ENCODE data around the gene GLE1.

Gene GLE1, protein sequence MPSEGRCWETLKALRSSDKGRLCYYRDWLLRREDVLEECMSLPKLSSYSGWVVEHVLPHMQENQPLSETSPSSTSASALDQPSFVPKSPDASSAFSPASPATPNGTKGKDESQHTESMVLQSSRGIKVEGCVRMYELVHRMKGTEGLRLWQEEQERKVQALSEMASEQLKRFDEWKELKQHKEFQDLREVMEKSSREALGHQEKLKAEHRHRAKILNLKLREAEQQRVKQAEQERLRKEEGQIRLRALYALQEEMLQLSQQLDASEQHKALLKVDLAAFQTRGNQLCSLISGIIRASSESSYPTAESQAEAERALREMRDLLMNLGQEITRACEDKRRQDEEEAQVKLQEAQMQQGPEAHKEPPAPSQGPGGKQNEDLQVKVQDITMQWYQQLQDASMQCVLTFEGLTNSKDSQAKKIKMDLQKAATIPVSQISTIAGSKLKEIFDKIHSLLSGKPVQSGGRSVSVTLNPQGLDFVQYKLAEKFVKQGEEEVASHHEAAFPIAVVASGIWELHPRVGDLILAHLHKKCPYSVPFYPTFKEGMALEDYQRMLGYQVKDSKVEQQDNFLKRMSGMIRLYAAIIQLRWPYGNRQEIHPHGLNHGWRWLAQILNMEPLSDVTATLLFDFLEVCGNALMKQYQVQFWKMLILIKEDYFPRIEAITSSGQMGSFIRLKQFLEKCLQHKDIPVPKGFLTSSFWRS
- total RNA-seq = 42.4 to 93.0 (median 68.4) reads per million in 17 experiments

DNA sequence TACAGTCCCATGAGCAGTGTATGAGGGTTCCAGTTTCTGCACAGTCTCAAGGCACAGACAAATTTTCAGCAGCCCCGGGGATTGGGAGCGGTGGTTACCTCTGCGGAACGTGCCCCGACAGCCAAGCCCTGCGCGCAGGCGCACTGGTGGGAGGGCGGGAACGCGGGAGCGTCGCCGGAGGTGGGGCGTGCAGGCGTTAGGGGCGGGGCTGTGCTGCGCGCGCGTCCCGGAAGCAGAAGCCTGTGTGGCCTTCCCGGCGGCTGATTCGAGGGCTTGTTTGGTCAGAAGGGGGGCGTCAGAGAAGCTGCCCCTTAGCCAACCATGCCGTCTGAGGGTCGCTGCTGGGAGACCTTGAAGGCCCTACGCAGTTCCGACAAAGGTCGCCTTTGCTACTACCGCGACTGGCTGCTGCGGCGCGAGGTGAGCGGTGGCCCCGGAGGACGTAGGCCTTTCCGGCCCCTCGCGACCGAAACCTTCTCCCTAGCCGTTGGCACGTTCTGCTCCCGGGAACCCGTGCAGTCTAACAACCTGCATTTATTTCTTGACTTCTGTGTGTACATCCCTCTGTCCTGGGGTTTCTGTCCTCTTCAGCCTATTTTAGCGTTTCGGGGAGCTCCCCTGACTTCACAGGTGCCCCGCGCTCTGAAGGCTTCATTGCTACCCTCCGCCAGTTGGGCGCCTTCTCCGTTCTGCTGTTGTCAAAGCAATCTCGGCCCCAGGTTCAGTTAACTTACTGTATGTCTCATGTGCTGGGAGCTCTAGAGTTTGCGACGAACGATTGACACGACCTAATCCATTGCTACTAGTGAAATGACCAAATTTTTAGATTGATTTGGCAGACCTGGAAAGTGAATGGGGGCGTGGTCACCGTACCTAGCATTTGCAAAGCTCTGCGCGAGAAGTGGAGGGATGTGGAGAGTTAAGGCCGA lies at the start of gene GLE1:
Gene GLE1 (plus strand): TSS at position 235 of the 929 bp plus-strand sequence. CDS start 87 bp downstream, at position 322.
- peak; percentile 96 to 99 (median 98) for DNase-seq

DNA sequence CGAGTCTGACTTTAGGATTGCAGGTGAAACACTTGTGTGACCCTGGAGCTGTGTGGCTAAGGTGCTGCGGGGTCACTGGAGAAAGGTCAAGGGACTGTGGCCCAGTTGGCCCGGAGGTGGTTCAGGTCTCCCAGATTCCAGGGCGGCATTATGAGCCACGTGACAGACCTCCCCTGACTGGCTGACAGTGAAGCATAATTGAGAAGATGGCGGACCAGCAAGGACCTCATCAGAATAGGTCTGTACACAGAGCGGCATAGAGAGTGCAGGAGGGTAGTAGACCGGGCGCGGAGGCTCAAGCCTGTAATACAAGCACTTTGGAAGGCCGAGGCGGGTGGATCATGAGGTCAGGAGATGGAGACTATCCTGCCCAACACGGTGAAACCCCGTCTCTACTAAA lies 49.5 kb upstream of the GLE1 start:
- no peak for DNase-seq

DNA sequence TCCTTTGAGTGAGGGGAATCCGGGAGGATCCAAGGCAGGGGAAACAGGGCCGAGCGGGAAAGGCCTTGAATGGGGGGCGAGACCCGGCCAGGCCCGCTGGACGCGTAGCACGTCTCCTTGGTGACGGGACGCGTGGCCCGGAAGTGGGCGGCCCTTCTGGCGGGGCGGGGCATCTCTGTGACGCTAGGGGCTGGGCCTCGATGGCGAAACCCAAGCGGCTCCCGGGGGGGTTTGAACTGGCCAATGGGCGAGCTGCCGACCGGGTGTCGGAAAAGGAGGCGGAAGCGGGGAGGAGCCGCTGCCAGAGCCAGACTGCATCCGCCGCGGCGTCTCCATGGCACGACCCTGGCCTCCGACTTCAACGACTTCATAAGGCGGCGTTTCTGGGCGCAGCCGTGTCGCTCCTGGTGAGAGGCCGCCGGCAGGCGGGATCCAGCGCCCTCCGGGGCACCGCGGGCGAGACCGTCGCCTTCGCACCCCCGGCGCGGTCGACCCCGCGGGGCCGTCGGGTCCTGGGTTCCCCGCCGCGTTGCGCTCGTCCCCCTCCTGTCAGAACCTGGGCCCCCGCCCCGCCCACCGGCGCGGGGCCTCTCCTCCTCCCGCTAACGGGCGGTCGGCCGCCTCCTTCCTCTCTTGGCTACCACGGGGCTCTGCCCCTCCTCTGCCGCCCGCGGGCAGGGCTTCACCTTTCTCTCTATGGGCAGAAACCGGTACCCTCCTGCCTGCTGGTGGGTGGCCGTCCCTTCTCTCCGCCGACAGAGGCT lies 48.5 kb upstream of the GLE1 start, which contains the start of gene ODF2:
Gene ODF2 (plus strand): TSS at position 158 of the 764 bp plus-strand sequence. CDS start 86 bp downstream, at position 244.
- DNase-seq = peak; percentile 97 to 99 (median 98)

DNA sequence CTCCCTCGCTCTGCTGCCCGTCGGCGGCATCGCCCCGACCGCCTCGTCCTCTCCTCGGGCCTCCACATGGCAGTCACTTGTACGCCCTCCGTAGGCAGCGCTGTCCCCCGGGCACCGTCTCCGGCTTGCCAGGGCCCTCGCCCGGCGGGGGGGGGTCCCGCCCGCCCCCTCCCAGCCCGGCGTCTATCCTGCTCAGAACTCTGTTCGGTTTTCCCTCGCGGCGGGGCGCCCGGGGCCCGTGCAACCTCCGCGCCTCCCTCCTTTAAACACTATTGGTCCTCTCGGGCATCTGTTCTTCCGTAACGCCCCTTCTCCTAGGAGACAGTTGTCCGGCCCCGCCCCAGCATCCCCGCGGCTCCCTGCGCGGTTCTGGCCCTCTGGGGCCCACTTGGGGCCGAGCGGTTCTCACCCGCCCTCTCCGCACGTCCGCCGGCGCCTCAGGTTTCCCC lies 47.9 kb upstream of the GLE1 start:
- peak; percentile 60 to 84 (median 80) for DNase-seq

DNA sequence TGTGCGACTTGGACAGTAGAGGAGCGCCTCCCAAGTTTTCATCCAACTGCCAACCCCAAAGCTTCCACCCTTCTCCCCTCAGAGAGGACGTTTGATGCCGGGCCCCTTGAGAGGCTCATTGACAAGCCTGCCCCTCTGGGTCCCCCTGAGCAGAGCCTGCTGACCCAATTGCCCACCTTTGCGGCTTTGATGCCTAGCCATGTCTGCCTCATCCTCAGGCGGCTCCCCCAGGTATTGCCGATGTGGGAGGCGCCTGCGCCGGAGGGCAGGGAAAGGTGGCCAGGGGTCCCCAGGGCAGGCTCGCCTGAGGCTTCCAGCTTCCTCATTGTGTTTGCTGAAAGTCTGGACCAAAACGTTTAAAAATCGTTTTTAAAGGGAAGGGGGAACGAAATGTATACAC lies 47.3 kb upstream of the GLE1 start:
- DNase-seq = no peak

DNA sequence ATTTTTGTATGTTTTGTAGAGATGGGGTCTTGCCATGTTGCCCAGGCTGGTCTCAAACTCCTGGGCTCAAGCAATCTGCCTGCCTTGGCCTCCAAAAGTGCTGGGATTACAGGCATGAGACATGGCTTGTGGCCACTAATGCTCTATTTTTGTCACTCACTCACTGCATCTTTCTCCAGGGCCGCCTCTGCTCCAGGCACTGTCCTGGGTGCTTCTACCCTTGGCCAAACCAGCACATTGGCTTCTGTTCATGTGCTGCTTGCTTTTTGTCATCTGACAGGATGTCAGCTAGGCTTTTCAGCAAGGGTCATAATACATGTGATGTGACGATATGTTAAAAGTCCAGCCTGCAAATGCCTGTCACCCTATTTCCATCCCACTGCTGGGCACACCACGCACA lies 45.5 kb upstream of the GLE1 start:
- DNase-seq = no peak

DNA sequence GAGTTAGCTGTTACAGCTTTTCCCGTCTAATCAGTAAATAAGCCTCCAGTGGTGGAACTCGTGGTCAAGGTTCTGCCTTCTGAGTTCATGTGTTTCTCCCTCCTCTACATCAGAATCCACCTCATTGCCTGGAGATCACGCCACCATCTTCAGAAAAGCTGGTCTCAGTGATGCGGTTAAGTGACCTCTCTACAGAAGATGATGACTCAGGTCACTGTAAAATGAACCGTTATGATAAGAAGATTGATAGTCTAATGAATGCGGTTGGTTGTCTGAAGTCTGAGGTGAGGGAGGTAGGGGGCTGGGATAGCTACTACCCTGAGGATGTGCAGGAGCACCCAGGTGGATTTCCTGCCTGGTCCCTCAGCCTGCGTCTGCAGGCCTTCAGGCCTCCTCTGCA lies 35.4 kb upstream of the GLE1 start:
- no peak for DNase-seq

DNA sequence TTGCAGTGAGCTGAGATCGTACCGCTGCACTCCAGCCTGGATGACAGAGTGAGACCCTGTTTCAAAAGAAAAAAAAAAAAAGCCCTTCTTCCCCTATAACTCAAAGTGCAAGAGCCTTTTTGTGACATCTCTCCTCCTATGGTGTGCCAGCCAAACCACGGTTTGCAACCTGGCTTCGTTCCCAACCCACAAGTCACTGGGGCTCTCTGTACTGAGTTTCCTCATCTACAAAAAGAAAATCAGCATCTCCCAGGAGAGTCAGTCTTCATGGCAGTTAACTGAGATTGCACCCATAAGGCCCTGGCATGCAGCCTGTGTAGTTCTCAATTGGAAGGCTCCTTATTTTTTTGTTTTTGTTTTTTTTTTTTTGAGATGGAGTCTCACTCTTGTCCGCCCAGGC lies 34.0 kb upstream of the GLE1 start:
- DNase-seq = peak; percentile 27 to 52 (median 40)

DNA sequence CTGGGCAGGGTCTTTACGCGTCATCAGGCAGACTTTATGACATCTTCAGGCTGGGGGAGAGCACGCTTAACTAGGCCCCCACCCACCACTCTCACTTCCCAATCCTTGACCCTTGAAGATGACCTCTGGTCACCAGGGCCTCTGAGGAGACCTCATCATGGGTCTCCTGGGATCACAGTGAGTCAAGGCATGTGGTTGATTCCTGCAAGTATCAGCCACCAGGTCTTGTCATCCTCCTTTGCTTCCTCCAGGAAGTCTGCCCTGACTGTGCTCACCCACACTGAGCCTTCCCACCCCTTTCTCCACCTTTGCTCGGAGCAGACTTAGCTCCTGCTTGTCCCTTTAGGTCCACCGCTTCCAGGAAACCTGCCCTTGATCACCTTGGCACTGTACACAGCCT lies 31.4 kb upstream of the GLE1 start:
- peak in 3 of 4 experiments; percentile 14 to 32 (median 29) for DNase-seq

DNA sequence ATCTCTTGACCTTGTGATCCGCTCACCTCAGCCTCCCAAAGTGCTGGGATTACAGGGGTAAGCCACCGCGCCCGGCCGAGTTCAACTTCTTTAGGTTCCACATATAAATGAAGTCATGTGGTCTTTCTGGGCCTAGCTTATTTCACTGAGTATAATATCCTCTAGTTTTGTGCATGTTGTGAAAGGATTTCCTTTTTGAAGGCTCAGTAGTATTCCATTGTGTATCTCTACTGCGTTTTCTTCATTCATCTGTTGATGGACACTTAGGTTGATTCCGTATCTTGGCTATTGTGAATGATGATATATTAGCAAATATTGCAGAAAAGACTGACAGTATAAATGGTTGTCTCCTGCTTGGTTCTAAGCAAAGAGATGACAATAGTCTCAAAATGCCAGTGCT lies 28.7 kb upstream of the GLE1 start:
- DNase-seq = no peak

DNA sequence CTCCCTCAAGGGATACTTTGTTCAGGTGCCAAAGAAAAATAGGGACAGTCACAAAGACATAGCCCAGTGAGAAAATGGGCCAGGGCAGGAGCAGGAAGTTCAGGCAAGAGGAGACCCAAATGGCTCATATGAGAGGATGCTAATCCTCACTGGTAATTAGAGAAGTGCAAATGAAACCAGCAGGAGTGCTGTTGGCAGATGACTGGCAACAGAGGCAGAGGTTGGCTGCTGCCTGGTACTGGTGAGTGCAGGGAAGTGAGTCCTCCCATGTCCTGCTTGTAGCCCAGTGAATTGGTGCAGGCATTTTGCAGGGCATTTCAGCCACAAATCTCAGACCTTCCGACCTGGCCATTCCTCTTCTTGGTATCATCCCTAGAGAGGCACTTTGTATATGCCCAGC lies 25.3 kb upstream of the GLE1 start:
- DNase-seq = no peak

DNA sequence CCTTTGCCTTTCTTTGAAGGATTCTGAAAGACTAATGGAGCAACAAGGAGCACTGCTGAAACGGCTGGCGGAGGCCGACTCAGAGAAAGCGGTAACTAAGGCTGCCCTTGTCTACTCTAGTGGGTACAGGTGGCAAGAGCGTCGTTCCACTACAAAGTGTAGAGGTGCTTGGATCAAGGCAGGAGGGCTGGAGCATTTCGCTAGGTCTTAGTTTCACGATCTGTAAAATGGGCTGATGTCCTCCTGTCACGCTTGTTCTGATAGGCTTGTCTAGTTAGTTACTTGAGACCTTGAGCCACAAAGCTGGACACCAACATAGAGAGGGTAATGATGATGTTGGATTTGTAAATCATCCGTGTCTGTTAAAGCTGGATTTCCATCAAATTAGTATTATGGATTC lies 23.0 kb upstream of the GLE1 start:
- no peak for DNase-seq

DNA sequence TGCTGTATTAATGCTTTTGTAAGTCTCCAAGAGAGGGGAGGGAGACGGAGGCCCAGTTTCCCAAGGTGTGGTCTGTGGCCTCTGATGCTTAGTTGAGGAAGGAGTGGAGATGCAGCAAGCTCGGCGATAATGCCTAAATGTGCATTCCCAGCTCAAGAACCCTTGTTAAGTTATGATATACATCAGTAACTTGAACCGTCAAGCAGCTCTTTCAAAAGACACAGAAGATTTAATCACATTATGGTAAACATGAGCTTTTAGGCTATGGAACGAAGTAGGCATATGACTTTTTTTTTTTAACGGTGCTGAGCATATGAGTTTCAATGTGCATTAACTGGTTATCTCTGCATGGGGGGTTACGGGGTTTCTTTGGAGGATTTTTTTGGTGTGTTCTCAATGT lies 22.3 kb upstream of the GLE1 start:
- no peak for DNase-seq

DNA sequence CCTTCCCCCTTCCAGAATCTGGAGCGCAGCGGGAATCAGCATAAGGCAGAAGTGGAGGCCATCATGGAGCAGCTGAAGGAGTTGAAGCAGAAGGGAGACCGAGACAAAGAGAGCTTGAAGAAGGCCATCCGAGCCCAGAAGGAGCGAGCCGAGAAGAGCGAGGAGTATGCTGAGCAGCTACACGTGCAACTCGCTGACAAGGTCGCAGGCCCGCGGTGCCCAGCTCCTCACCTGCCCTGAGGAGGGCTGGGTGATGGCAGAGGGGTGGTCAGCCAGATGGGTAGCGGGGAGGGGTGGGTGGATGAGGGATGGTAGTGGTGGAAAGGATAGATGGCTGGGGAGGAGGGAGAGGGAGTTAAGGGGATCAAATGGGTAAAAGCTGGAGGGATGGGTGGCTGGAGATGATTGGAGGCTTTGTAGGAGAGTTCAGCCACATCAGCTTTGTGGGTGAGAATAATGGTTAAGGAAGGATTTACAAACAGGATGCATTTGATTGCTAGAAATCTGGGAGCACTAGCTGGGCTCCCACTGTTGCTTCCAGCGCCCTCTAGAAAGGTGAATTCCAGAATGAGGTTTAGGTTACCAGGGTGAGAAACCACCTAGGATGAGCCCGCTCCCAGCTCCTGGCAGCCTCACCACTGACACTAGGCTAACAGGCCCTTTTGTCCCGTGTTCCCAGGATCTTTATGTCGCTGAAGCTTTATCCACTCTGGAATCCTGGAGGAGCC lies 19.7 kb upstream of the GLE1 start:
- no peak for DNase-seq

DNA sequence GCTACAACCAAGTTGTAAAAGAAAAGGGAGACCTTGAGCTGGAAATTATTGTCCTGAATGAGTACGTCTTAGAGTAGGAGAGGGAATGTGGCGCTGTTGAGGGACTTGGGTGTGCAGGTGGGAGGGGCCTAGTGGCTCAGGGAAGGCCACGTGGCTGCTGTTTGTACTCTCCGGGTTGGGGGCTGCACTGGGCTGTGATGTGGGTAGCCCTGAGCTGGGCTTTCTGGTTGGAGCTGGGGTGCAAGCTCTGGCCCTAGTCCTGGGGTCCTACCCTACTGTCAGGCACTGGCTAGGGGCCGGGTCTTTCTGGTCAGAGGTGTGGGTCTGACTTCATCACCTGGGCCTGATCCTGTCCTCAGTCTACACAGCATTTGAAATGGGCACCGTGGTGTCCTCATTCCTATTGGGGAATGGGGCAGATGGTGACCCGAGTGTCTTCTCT lies 19.1 kb upstream of the GLE1 start:
- DNase-seq = no peak

DNA sequence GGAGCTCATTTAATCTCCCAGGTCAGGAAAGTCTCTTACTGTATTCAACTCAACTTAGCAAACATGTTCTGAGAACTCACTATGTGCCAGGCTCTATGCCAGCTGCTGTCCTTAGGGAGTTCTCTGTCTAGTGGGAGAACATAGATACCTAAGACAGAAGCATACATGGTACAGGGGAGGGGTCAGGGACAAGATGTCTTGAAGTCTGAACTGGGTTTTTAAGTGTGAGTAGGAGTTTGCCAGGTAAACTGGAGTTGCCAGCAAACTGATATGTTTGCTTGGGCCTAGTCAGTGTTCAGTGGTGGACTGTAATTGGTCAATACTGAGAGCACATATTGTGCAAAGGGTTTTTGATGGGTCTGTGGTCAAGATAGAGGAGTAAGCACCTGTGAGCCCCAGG lies 18.3 kb upstream of the GLE1 start:
- DNase-seq = no peak

DNA sequence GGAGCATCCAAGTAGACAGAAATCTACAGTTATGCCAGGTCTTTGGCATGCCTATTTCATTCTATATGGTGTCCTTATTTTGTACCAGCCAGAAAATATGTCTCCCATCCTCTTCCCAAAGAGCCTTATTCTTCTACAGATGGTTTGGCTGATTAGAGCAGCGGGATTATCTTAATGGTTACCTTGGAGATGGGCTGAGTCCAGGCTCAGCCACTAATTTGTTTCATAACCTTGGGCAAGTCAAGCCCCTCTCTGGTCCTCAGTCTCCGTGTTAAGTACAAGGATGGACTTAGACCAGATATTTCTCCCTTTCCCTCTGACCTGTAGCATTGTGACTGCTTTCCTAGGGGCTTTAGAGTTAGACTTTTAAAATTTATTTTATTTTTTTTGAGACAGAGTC lies 11.1 kb upstream of the GLE1 start:
- DNase-seq = no peak

DNA sequence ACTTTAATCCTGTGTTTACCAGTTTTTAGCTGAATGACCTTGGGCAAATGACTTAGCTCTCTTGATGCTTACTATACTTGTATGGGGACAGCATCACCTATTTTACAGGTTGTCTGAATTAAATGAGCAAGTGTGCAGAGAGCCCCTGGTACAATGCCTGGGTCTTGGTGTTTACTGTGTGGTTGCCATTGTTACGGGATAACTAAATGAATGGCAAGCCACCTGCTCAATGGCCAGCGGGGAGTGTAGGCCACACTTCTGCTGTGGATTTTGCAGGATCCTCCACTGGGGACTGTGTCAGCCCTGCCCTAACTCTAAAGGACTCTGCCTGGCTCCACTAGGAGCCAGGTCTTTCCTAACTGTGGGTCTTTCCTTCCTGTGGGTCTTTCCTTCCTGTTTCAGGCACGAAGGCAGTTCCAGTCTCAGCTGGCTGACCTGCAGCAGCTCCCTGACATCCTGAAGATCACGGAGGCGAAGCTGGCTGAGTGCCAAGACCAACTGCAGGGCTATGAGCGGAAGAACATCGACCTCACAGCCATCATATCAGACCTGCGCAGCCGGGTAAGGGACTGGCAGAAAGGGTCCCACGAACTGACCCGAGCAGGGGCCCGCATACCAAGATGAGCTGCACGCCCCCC lies 10.3 kb upstream of the GLE1 start:
- DNase-seq = peak; percentile 45 to 81 (median 72)

DNA sequence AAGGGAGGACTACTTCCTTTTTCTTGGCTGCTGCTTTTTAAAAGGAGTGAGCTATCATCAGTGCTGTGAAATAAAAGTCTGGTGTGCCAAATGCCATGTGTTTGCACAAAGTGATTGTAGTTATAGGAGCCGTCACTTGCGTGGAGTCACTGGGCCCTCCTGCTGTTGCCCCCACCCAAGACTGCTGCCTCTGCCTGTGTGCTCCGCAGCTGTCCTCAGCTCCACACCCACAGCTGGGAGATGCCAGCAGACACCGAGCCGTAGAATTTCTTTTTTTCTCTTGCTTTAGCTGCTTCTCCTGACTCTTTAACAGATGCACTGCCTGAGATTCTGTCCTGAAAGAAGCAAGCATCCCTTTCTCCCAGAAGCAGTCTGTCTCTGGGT lies 9.8 kb upstream of the GLE1 start:
- DNase-seq = no peak

DNA sequence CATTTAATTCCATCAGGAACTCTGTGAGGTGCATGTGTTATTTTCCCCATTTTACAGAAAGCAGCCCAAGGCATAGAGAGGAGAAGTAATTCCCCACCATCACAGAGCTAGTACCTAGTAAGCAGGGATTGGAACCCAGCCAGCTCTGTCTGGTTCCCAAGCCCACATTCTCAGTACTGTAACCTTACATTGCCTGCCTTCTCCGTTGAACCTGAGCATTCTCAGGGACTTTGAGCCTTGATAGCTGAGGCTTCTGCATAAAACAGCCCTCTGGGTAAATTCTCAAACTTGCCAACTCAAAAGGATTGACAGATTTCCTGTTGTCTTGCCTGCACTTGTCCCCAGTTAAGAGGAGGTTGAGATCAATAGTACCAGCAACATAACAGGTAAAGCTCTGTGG lies 9.2 kb upstream of the GLE1 start:
- DNase-seq = no peak

All from suppressor macrophage (primary cell).